Measurements from ENCODE around the gene CEP164. TPM values are rescaled to one million over a fixed set of nuclear protein-coding genes. Genes with fewer than 3 reads are reported as not detected.
"Not testable (repeated sequence)": the region's sequence is repeated elsewhere in the genome, so short reads cannot be mapped to it uniquely, and the experiment has no call there.

The CEP164 gene
- total RNA-seq, 1 donor from 2014 or later, result 41.2 TPM

- DNase-seq (ENCODE audit: low read depth, low spot score), result no peak
- H3K36me3 Mint-ChIP-seq (ENCODE audit: low read depth), result no peaks in the 10 kb centered on the region
- peak overlapping the region; percentile 88 for H3K4me3 Mint-ChIP-seq
- H3K4me1 Mint-ChIP-seq, result peaks cover 28% of the 10 kb centered on the region
- H3K27ac Mint-ChIP-seq (ENCODE audit: unreplicated experiment), result no peak overlapping the region
- H3K9me3 Mint-ChIP-seq, result no peaks in the 10 kb centered on the region
- TF ChIP-seq, protein P1, sequence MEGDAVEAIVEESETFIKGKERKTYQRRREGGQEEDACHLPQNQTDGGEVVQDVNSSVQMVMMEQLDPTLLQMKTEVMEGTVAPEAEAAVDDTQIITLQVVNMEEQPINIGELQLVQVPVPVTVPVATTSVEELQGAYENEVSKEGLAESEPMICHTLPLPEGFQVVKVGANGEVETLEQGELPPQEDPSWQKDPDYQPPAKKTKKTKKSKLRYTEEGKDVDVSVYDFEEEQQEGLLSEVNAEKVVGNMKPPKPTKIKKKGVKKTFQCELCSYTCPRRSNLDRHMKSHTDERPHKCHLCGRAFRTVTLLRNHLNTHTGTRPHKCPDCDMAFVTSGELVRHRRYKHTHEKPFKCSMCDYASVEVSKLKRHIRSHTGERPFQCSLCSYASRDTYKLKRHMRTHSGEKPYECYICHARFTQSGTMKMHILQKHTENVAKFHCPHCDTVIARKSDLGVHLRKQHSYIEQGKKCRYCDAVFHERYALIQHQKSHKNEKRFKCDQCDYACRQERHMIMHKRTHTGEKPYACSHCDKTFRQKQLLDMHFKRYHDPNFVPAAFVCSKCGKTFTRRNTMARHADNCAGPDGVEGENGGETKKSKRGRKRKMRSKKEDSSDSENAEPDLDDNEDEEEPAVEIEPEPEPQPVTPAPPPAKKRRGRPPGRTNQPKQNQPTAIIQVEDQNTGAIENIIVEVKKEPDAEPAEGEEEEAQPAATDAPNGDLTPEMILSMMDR (conservative IDR thresholded peaks at IDR 0.05), result no peak
- no peaks in the 10 kb centered on the region for H3K27me3 Mint-ChIP-seq (ENCODE audit: low read depth)
Observed at GRCh38 chr11:117314840-117315239, 12.8 kb upstream of the CEP164 start.

- no peak for DNase-seq (ENCODE audit: low read depth, low spot score)
- TF ChIP-seq, protein P1 (conservative IDR thresholded peaks at IDR 0.05), result no peak
- H3K4me3 Mint-ChIP-seq, result peak overlapping the region; percentile 89
- no peaks in the 10 kb centered on the region for H3K36me3 Mint-ChIP-seq (ENCODE audit: low read depth)
- peaks cover 28% of the 10 kb centered on the region for H3K4me1 Mint-ChIP-seq
- H3K9me3 Mint-ChIP-seq, result no peaks in the 10 kb centered on the region
- H3K27ac Mint-ChIP-seq (ENCODE audit: unreplicated experiment), result no peak overlapping the region
- H3K27me3 Mint-ChIP-seq (ENCODE audit: low read depth), result no peaks in the 10 kb centered on the region
Observed at GRCh38 chr11:117315285-117316196, 12.1 kb upstream of the CEP164 start.

- Mint-ChIP-seq H3K27ac (ENCODE audit: unreplicated experiment) (peak within 1 kb of the TSS; percentile 13), H3K4me1 (peaks cover 28% of the 10 kb centered on the region), H3K4me3 (peak within 1 kb of the TSS; percentile 89), H3K27me3 (ENCODE audit: low read depth) (no peaks in the 10 kb centered on the region), H3K36me3 (ENCODE audit: low read depth) (no peaks in the 10 kb centered on the region), H3K9me3 (no peaks in the 10 kb centered on the region)
- TF ChIP-seq, protein P1 (conservative IDR thresholded peaks at IDR 0.05), result no peak
- DNase-seq (ENCODE audit: low read depth, low spot score), result peak; percentile 76
Observed at GRCh38 chr11:117316197-117316961, 11.3 kb upstream of the CEP164 start, which contains the start of gene BACE1. Gene BACE1, minus strand, starts transcription at chr11:117316256. Its CDS starts 461 bp downstream, at chr11:117315795.

DNA sequence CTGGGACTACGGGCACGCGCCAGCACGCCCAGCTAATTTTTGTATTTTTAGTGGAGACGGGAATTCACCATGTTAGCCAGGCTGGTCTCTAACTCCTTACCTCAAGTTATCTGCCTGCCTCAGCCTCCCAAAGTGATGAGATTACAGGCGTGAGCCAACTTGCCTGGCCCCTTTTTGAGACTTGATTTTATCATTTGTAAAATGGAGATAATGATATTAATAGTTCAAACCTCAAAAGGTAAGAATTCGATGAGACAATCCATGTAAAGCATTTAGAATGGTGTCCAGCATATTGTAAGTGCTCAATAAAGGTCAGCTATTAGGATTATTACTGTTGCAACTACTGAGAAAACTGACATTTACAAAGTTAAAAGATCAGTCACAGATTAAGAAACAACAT, 8.9 kb upstream of the CEP164 start:
- Mint-ChIP-seq H3K36me3 (ENCODE audit: low read depth) (no peaks in the 10 kb centered on the region), H3K27me3 (ENCODE audit: low read depth) (no peaks in the 10 kb centered on the region), H3K4me3 (no peak overlapping the region), H3K27ac (ENCODE audit: unreplicated experiment) (no peak overlapping the region), H3K4me1 (peaks cover 21% of the 10 kb centered on the region), H3K9me3 (no peaks in the 10 kb centered on the region)
- TF ChIP-seq, protein P1 (conservative IDR thresholded peaks at IDR 0.05), result no peak
- DNase-seq (ENCODE audit: low read depth, low spot score), result no peak

DNA sequence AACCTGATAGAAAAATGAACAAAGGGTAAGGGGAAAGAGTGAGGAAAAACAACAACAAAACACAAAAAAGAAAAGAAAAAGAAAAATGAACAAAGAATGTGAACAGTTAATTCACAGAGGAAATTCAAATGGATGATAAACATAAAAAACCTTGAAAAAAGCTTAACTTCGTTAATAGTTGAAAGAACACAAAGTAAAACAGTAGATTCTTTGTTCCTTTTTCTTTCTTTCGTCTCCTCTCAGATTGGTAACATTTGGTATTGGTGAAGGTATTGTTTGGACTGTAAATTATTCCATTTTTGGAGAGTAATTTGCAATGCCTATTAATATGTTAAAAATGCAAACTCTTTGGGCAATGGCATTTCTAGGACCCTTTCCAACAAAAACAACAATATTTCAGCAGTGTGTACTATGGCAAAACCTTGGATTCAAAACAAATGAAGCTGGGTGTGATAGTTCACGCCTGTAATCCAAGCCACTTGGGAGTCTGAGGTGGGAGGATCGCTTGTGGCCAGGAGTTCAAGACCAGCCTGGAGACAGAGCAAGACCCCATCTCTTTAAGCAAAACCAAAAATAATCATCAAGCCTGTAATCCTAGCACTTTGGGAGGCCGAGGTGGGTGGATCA, 8.3 kb upstream of the CEP164 start:
- Mint-ChIP-seq H3K4me3 (no peak overlapping the region), H3K27ac (ENCODE audit: unreplicated experiment) (no peak overlapping the region), H3K4me1 (peaks cover 15% of the 10 kb centered on the region), H3K9me3 (no peaks in the 10 kb centered on the region), H3K36me3 (ENCODE audit: low read depth) (no peaks in the 10 kb centered on the region), H3K27me3 (ENCODE audit: low read depth) (no peaks in the 10 kb centered on the region)
- no peak for DNase-seq (ENCODE audit: low read depth, low spot score)
- TF ChIP-seq, protein P1 (conservative IDR thresholded peaks at IDR 0.05), result no peak

DNA sequence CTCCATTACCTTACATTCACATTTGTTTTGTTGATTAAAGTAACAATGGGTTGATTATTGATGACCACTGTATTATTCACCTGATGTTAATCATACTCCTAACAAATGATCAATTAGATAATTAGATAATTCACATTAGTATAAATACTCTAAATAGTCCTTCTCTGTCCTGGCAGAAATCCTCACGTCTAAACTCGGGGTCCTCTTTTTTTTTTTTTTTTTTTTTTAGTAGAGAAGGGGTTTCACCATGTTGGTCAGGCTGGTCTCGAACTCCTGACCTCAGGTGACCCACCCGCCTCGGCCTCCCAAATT, 443 bp upstream of the CEP164 start:
- H3K4me3 Mint-ChIP-seq; H3K27me3 Mint-ChIP-seq (ENCODE audit: low read depth); H3K27ac Mint-ChIP-seq (ENCODE audit: unreplicated experiment); H3K9me3 Mint-ChIP-seq; DNase-seq (ENCODE audit: low read depth, low spot score); H3K4me1 Mint-ChIP-seq; H3K36me3 Mint-ChIP-seq (ENCODE audit: low read depth): not testable (repeated sequence)

All from neural crest cell (in vitro differentiated cells).